ENCODE measurements around the gene MAP2K3.

- no peak for TF ChIP-seq CTCF (IDR thresholded peaks at IDR 0.05)
- no peak for TF ChIP-seq POLR2A (IDR thresholded peaks at IDR 0.05)
These were observed 18.4 kb downstream of the MAP2K3 start for GRCh38 chr17:21302711-21303425.

Measured in stomach (tissue), 4 donors.